ENCODE results near the gene RAP1GAP2.
A peak's percentile ranks its signal among the peaks of the same experiment; 100 is the strongest.

The RAP1GAP2 gene

DNA sequence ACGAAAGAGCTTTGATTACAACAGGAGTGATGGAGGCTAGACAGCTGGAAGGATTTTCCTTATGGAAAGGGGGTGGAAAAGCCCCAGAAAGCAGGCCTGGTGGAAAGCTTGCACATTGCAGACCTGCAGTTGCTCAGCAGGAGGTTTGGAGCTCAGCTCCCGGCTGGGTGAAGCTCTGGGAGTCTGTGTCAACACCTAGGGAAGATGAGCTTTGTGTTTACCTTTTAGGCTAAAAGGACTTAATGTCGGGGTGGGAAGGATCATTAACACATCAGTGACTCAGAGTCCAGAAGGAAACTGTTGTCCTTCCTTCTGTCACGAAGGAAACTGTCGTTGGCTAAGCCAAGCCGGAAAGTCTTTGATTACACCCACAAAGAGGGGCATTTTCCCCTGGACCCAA is 48.2 kb downstream of the RAP1GAP2 start:
- Histone ChIP-seq H3K4me3 (no peak overlapping the region), H3K9me3 (replicated peaks in 1 of 11) (no peaks in the 10 kb centered on the region), H3K4me2 (peak overlapping the region; percentile 66 to 82 (median 75)), H3K36me3 (no peaks in the 10 kb centered on the region; a peak in 1 of 22 replicates), H3K9ac (peak overlapping the region in 6 of 11 experiments; percentile 3 to 57 (median 38); a peak in 9 of 22 replicates), H3K4me1 (peaks cover 38 to 71% (median 66%) of the 10 kb centered on the region in 10 experiments), H3K27ac (peak overlapping the region in 5 of 11 experiments; percentile 1 to 36 (median 24); a peak in 6 of 22 replicates), H4K20me1 (peaks cover 0 to 48% (median 22%) of the 10 kb centered on the region in 11 experiments; a peak in 16 of 22 replicates), H3K27me3 (no peaks in the 10 kb centered on the region)
- no peak for TF ChIP-seq Cebpa-rat (IDR thresholded peaks at IDR 0.05)

DNA sequence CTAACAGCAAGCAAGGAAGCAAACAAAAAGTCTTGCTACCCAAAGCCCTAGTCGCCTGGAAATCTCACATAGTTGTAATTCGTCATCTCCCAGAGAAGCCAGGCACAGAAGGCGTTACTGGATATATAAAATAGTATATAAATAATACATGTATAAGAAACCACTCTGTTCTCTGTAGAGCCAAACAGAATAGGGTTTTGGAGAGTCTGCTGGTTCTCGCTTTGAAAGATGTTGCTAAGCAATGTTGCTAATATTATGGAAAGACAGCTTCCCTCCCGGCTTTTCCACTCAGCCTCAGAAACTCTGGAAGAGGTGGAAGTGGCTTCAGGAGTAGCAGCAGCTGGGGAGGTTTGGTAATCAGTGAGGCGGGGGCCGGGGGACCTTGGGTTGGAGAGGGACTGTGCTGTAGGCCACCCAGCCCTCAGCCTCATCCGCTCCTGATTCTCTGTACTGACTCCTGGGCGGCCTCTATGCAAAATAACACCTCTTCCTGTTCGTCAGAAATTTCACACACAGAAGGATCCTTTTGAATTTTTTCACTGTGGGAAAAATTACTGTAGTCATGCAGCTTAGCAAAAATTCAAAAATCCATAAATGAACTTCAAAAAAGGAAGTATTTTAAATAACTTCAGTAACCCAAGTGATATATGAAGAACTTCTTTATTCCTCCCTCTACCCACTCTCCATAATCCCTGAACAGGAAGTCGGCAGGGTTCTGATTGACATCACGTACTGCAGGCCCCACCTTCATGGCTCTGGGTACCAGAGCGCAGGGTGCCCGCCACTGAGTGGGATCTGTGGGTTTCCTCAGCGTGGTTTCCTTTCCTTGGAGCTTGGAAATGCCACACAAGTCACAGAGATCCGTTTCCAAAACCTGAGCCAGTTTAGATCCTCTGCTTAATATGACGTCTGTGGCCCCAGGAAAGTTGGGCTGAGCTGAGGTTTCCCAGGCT is 51.4 kb downstream of the RAP1GAP2 start:
- H3K36me3 ChIP-seq = no peaks in the 10 kb centered on the region; a peak in 1 of 22 replicates
- H3K27me3 ChIP-seq = peaks cover 0 to 9% (median 0%) of the 10 kb centered on the region in 11 experiments; a peak in 1 of 22 replicates
- H4K20me1 ChIP-seq = peaks cover 0 to 50% (median 21%) of the 10 kb centered on the region in 11 experiments; a peak in 13 of 22 replicates
- peak overlapping the region; percentile 45 to 72 (median 55); a peak in 21 of 22 replicates for H3K9ac ChIP-seq
- peak overlapping the region in 5 of 10 experiments; percentile 6 to 35 (median 31); a peak in 3 of 20 replicates for H3K4me3 ChIP-seq
- no peak for TF ChIP-seq Cebpa-rat (IDR thresholded peaks at IDR 0.05)
- peaks cover 36 to 90% (median 81%) of the 10 kb centered on the region in 10 experiments for H3K4me1 ChIP-seq
- H3K27ac ChIP-seq = peak overlapping the region; percentile 53 to 84 (median 74); a peak in 21 of 22 replicates
- no peaks in the 10 kb centered on the region for H3K9me3 ChIP-seq (replicated peaks in 1 of 11)
- H3K4me2 ChIP-seq = peak overlapping the region; percentile 62 to 93 (median 86)

DNA sequence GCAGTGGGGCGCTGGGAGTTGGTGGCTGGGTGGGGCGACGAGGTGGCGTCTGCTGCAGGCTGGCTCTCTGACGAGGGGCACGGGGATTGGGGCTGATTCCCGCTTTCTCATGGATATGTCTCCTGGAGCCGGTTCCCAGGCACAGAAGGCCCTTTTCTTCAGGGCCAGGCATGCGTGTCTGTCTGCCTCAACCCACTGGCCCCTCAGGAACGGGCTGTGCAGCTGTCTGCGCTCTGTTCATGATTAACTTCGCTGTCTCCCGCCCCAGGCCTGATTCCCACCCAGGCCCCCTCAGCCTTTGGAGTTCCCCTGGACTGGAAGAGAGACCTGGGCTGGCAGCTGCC is 53.1 kb downstream of the RAP1GAP2 start:
- TF ChIP-seq Cebpa-rat (IDR thresholded peaks at IDR 0.05) = no peak
- Histone ChIP-seq H3K27ac (peak overlapping the region in 7 of 11 experiments; percentile 19 to 60 (median 55); a peak in 9 of 22 replicates), H4K20me1 (peaks cover 0 to 55% (median 30%) of the 10 kb centered on the region in 11 experiments; a peak in 16 of 22 replicates), H3K27me3 (peaks cover 0 to 9% (median 0%) of the 10 kb centered on the region in 11 experiments; a peak in 2 of 22 replicates), H3K4me3 (no peak overlapping the region; a peak in 1 of 20 replicates), H3K4me1 (peaks cover 36 to 81% (median 72%) of the 10 kb centered on the region in 10 experiments), H3K9ac (peak overlapping the region in 6 of 11 experiments; percentile 10 to 66 (median 53); a peak in 6 of 22 replicates), H3K9me3 (replicated peaks in 1 of 11) (no peaks in the 10 kb centered on the region), H3K4me2 (peak overlapping the region in 9 of 11 experiments; percentile 56 to 88 (median 86); a peak in 17 of 22 replicates), H3K36me3 (no peaks in the 10 kb centered on the region)

DNA sequence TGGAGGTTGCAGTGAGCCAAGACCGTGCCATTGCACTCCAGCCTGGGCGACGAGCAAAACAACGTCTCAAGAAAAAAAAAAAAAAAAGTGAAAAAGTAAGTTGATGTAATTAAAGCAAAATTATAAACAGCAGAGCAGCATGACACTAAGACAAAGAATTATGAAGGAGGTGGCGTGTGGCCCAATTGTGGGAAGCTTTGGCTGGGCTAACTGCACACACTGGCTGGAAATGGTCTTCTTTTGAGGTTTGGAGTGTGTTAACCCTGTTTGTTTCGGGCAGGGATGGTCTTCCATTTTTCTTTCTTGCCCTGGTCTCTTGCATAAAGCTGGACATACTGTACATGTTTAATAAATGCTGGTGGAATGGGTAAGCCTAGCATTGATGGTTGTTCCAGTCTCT is 54.8 kb downstream of the RAP1GAP2 start:
- peak overlapping the region in 5 of 11 experiments; percentile 34 to 88 (median 37); a peak in 5 of 22 replicates for H3K9ac ChIP-seq
- peak overlapping the region in 8 of 11 experiments; percentile 67 to 100 (median 99); a peak in 16 of 22 replicates for H3K4me2 ChIP-seq
- peaks cover 39 to 84% (median 77%) of the 10 kb centered on the region in 10 experiments for H3K4me1 ChIP-seq
- peak overlapping the region in 6 of 11 experiments; percentile 44 to 91 (median 60); a peak in 9 of 22 replicates for H3K27ac ChIP-seq
- peaks cover 0 to 17% (median 0%) of the 10 kb centered on the region in 11 experiments; a peak in 4 of 22 replicates for H3K27me3 ChIP-seq
- H3K9me3 ChIP-seq (replicated peaks in 1 of 11) = no peaks in the 10 kb centered on the region
- peaks cover 14 to 66% (median 47%) of the 10 kb centered on the region in 11 experiments; a peak in 21 of 22 replicates for H4K20me1 ChIP-seq
- no peak for TF ChIP-seq Cebpa-rat (IDR thresholded peaks at IDR 0.05)
- H3K36me3 ChIP-seq = no peaks in the 10 kb centered on the region
- no peak overlapping the region; a peak in 1 of 20 replicates for H3K4me3 ChIP-seq

DNA sequence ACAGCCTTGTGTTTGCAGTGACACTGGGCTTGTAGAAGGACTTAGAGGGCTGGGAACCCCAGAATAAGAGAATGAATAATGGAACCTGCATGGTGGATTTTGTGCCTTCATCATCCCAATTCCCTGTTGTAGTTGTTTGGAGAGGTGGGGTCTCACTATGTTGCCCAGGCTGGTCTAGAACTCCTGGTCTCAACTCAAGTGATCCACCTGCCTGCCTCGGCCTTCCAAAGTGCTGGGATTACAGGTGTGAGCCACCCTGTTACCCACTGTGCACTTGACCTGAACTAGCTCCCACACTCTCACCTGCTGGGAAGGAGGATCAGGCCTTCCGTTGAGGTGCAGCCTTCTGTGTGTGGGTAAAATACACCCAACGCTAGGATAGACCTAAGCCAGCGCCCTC is 55.4 kb downstream of the RAP1GAP2 start:
- Histone ChIP-seq H3K9ac (peak overlapping the region in 7 of 11 experiments; percentile 26 to 88 (median 37); a peak in 11 of 22 replicates), H3K4me3 (peak overlapping the region in 2 of 10 experiments; percentile 4 to 43; a peak in 3 of 20 replicates), H3K9me3 (replicated peaks in 1 of 11) (no peaks in the 10 kb centered on the region), H3K4me1 (peaks cover 39 to 87% (median 79%) of the 10 kb centered on the region in 10 experiments), H3K36me3 (peaks cover 0 to 4% (median 0%) of the 10 kb centered on the region in 11 experiments; a peak in 3 of 22 replicates), H3K27me3 (peaks cover 0 to 17% (median 0%) of the 10 kb centered on the region in 11 experiments; a peak in 4 of 22 replicates), H4K20me1 (peaks cover 21 to 71% (median 54%) of the 10 kb centered on the region in 11 experiments; a peak in 21 of 22 replicates), H3K4me2 (peak overlapping the region; percentile 4 to 100 (median 98); a peak in 19 of 22 replicates), H3K27ac (peak overlapping the region in 7 of 11 experiments; percentile 32 to 91 (median 54); a peak in 13 of 22 replicates)
- no peak for TF ChIP-seq Cebpa-rat (IDR thresholded peaks at IDR 0.05)

DNA sequence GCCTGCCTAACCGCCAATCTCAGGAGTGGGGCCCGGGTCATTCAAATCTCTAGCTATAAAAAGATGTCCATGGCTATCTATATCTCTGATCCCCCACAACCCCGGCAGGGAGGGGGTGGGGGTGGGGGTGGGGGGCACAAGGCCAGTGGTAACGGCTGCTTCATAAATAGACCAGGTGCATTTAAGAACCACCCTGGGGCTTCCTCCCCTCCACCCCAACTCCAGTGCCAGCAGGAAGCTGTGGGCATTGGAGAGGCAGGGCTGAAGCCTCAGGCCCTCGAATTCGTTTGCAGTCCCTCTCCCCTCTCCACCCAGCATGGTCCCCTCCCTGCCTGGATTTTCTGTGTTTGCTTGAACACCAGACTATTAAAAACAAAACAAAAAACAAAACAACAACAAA is 56.0 kb downstream of the RAP1GAP2 start:
- Histone ChIP-seq H3K9me3 (replicated peaks in 1 of 11) (no peaks in the 10 kb centered on the region), H4K20me1 (peaks cover 27 to 77% (median 59%) of the 10 kb centered on the region in 11 experiments; a peak in 21 of 22 replicates), H3K36me3 (peaks cover 0 to 10% (median 3%) of the 10 kb centered on the region in 11 experiments; a peak in 7 of 22 replicates), H3K4me1 (peaks cover 34 to 87% (median 80%) of the 10 kb centered on the region in 10 experiments), H3K9ac (peak overlapping the region in 9 of 11 experiments; percentile 77 to 95 (median 87); a peak in 17 of 22 replicates), H3K27me3 (peaks cover 0 to 17% (median 0%) of the 10 kb centered on the region in 11 experiments; a peak in 4 of 22 replicates), H3K4me2 (peak overlapping the region; percentile 97 to 100 (median 99)), H3K4me3 (peak overlapping the region in 7 of 10 experiments; percentile 68 to 96 (median 76); a peak in 13 of 20 replicates), H3K27ac (peak overlapping the region in 8 of 11 experiments; percentile 78 to 94 (median 86); a peak in 16 of 22 replicates)
- no peak for TF ChIP-seq Cebpa-rat (IDR thresholded peaks at IDR 0.05)

DNA sequence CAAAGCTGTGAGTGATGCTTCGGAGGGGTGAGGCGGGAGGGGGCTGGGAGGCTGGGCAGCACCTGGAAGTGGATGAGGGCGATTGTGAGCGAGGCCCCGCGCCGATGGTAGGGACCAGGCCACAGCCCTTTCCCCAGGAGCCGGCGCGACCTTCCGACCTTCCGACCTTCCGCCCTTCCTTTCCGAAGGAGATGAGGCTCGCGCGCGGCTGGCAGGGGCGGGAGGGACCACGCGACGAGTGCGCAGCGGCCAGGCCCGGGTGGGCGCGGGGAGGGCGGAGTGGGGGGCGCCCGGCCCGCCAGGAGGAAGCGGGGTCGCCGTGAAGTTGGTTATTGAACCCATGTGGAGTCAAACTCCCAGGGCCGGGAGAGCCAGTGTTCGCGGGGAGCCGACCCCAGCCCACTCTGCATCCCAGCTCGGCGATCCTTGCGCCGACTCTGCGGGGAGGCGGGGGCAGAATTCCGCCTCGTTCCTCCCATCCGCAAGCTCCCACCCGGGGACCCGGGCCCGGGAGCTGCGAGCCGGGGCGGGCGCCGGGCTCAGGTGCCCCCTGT is 56.6 kb downstream of the RAP1GAP2 start:
- peak overlapping the region; percentile 97 to 100 (median 99) for H3K4me2 ChIP-seq
- H3K4me3 ChIP-seq = peak overlapping the region; percentile 67 to 96 (median 74)
- H3K4me1 ChIP-seq = peaks cover 29 to 84% (median 79%) of the 10 kb centered on the region in 10 experiments
- H4K20me1 ChIP-seq = peaks cover 33 to 82% (median 59%) of the 10 kb centered on the region in 11 experiments; a peak in 21 of 22 replicates
- no peaks in the 10 kb centered on the region for H3K9me3 ChIP-seq (replicated peaks in 1 of 11)
- no peak for TF ChIP-seq Cebpa-rat (IDR thresholded peaks at IDR 0.05)
- peak overlapping the region; percentile 66 to 95 (median 84) for H3K9ac ChIP-seq
- peaks cover 0 to 17% (median 0%) of the 10 kb centered on the region in 11 experiments; a peak in 4 of 22 replicates for H3K27me3 ChIP-seq
- H3K27ac ChIP-seq = peak overlapping the region in 10 of 11 experiments; percentile 47 to 94 (median 86); a peak in 20 of 22 replicates
- H3K36me3 ChIP-seq = peaks cover 0 to 16% (median 9%) of the 10 kb centered on the region in 11 experiments; a peak in 9 of 22 replicates

All from BLaER1 treated with 17β-estradiol and CSF1 and Interleukin-3, amounts not matched to agents 10 nM and 100 nM (cell line).